Esophagus muscularis mucosa (tissue), 4 donors: ENCODE data around the gene CILP2.

ENCODE experiments used
- CTCF ChIP-seq, 3 experiments: fragments of 200-600 bp in 2 of 3; fragments of 450-650 bp in 1 of 3; sonication (generic) in 2 of 3; IDR thresholded peaks; one replicate each; pipeline ENCODE4 v1.5.1; 2017 to 2019; ENCODE audit warnings: antibody characterized with exemption in 3 of 3, mild to moderate bottlenecking in 2 of 3, moderate library complexity in 1 of 3
- EP300 ChIP-seq: sonication (generic); formaldehyde crosslinking; IDR thresholded peaks from one replicate; pipeline ENCODE4 v1.6.1; 2017; ENCODE audit warnings: antibody characterized with exemption
- POLR2A ChIP-seq: fragments of 450-650 bp; IDR thresholded peaks from one replicate; pipeline ENCODE4 v1.6.1; 2017; ENCODE audit warnings: antibody characterized with exemption, moderate library complexity, mild to moderate bottlenecking, low read depth
- POLR2AphosphoS5 ChIP-seq, 2 donors: sonication (generic); formaldehyde crosslinking; IDR thresholded peaks; one replicate each; pipeline ENCODE4 v1.6.1; 2017; ENCODE audit warnings: antibody characterized with exemption in 2 of 2

GRCh38 chr19:19559931-19560330, 21.9 kb downstream of the CILP2 start:
- TF ChIP-seq POLR2A (no peak), CTCF (IDR thresholded peaks at IDR 0.05) (no peak), EP300 (no peak), POLR2AphosphoS5 (IDR thresholded peaks at IDR 0.05) (no peak)
